Gastrocnemius medialis (tissue), 4 donors: ENCODE measurements around the gene FOXL2NB. TPM values are rescaled to one million over a fixed set of nuclear protein-coding genes. Genes with fewer than 3 reads are reported as not detected.

Experiments used
- ATAC-seq, 2 donors: fragments of 150-250 bp; one replicate each; pipeline ENCODE4 v1.9.1; 2016
- DNase-seq, 2 donors: peaks; one replicate each; pipeline ENCODE4 v3.0.0-alpha.2; 2019
- H3K27ac ChIP-seq, 4 donors: fragments of 200-600 bp; sonication (generic); 1 replicate in 1 of 4; 2 replicates in 3 of 4; pipeline ENCODE4 v1.5.1; 2016 to 2018; ENCODE audit warnings: mild to moderate bottlenecking in 2 of 4, moderate library complexity in 1 of 4
- H3K27me3 ChIP-seq, 3 donors: fragments of 200-600 bp; sonication (generic) in 2 of 3; 1 replicate in 1 of 3; 2 replicates in 2 of 3; pipeline versions ENCODE4 v1.5.1 to v1.6.0; 2016 to 2019; ENCODE audit warnings: mild to moderate bottlenecking in 1 of 3, moderate library complexity in 1 of 3
- H3K36me3 ChIP-seq, 2 donors: fragments of 200-600 bp; sonication (generic) in 1 of 2; one replicate each; pipeline ENCODE4 v1.5.1; 2017 to 2018
- H3K4me1 ChIP-seq, 2 donors: fragments of 200-600 bp; sonication (generic) in 1 of 2; one replicate each; pipeline ENCODE4 v1.5.1; 2016 to 2017; ENCODE audit warnings: mild to moderate bottlenecking in 2 of 2
- H3K4me3 ChIP-seq, 4 donors: fragments of 200-600 bp; sonication (generic) in 3 of 4; 1 replicate in 1 of 4; 2 replicates in 3 of 4; pipeline ENCODE4 v1.5.1; 2016 to 2019; ENCODE audit warnings: mild to moderate bottlenecking in 2 of 4
- H3K9me3 ChIP-seq, 3 donors: fragments of 200-600 bp; sonication (generic) in 2 of 3; 1 replicate in 1 of 3; 2 replicates in 2 of 3; pipeline ENCODE4 v1.5.1; 2016 to 2019
- CTCF ChIP-seq, 5 experiments: fragments of 450-650 bp in 3 of 5; fragments of 200-600 bp in 2 of 5; sonication (generic) in 2 of 5; IDR thresholded peaks in 4 of 5; conservative IDR thresholded peaks in 1 of 5; 1 replicate in 4 of 5; 2 replicates in 1 of 5; pipeline ENCODE4 v1.5.1; 2016 to 2019; ENCODE audit warnings: antibody characterized with exemption in 5 of 5, mild to moderate bottlenecking in 3 of 5, moderate library complexity in 3 of 5
- POLR2A ChIP-seq, 2 donors: fragments of 450-650 bp; IDR thresholded peaks; one replicate each; pipeline ENCODE4 v1.6.1; 2017; ENCODE audit warnings: antibody characterized with exemption in 2 of 2, mild to moderate bottlenecking in 2 of 2, moderate library complexity in 2 of 2
- in situ Hi-C, 4 donors: fragments of 200-750 bp; cut with MboI; loops; one replicate each; pipeline versions ENCODE4 v1.15.0 to v1.8.0; 2017; ENCODE audit warnings: low sequenced_read_pairs in 4 of 4
- intact Hi-C: fragments of 100-400 bp; cut with DNase I; formaldehyde crosslinking; loops from one replicate; pipeline ENCODE4 v1.15.1; 2023; ENCODE audit warnings: low total_unique reads
- total RNA-seq, 4 donors: library from RNA; depleted of rRNA; stranded (reverse); fragments of >200 nt; gene quantifications; one replicate each; pipeline versions ENCODE4 v1.1.0 to v1.2.3, GENCODE V29; 2016

FOXL2NB gene
- total RNA-seq, 4 donors from 2014 or later, result not detected

- H3K36me3 ChIP-seq, result no peaks in the 10 kb centered on the region
- no peaks in the 10 kb centered on the region for H3K4me1 ChIP-seq
- H3K27ac ChIP-seq, result no peak overlapping the region
- no peak for TF ChIP-seq POLR2A (IDR thresholded peaks at IDR 0.05)
- no peak for TF ChIP-seq CTCF (IDR thresholded peaks at IDR 0.05 in 4 of 5, conservative IDR thresholded peaks at IDR 0.05 in 1 of 5)
- no peaks in the 10 kb centered on the region for H3K27me3 ChIP-seq
- no peak overlapping the region for H3K4me3 ChIP-seq
- ATAC-seq (no peak), DNase-seq (no peak)
- in situ Hi-C loops (no loop called here), intact Hi-C loops (no loop called here)
- H3K9me3 ChIP-seq, result no peaks in the 10 kb centered on the region
These were observed 28.3 kb downstream of the FOXL2NB start for GRCh38 chr3:138975351-138975750.

DNA sequence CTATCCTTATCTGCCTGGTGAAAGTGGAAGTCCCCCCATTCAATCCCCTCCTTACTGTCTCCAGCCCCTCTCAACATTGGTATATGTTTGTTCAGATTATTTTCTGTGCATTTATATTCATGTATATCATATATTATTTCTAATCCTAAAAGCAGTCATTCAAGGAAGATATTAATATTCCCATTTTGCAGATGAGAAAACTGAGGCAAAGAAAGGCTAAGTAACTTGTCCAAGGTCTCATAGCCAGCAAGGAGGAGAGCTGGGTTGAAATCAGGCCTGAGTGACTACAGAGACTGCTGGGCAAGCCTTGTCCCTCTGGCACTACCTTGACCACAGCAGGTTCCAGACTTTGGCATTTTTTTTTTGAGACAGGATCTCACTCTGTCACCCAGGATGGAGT lies 29.0 kb downstream of the FOXL2NB start:
- in situ Hi-C loops, result no loop called here
- no peaks in the 10 kb centered on the region for H3K9me3 ChIP-seq

GRCh38 chr3:138984816-138985215 lies 37.8 kb downstream of the FOXL2NB start:
- DNase-seq (no peak), ATAC-seq (no peak)
- in situ Hi-C loops, result no loop called here
- Histone ChIP-seq H3K27me3 (no peaks in the 10 kb centered on the region), H3K36me3 (no peaks in the 10 kb centered on the region), H3K4me3 (no peak overlapping the region), H3K4me1 (no peaks in the 10 kb centered on the region), H3K9me3 (no peaks in the 10 kb centered on the region), H3K27ac (no peak overlapping the region)
- no peak for TF ChIP-seq POLR2A (IDR thresholded peaks at IDR 0.05)
- TF ChIP-seq CTCF (IDR thresholded peaks at IDR 0.05 in 4 of 5, conservative IDR thresholded peaks at IDR 0.05 in 1 of 5), result no peak
- intact Hi-C loops, result no loop called here

More for the DNA sequence above, 29.0 kb downstream of the FOXL2NB start:
- Histone ChIP-seq H3K36me3 (no peaks in the 10 kb centered on the region), H3K27me3 (no peaks in the 10 kb centered on the region), H3K4me3 (no peak overlapping the region), H3K4me1 (no peaks in the 10 kb centered on the region), H3K27ac (no peak overlapping the region)
- ATAC-seq (no peak), DNase-seq (no peak)
- TF ChIP-seq POLR2A (IDR thresholded peaks at IDR 0.05) (no peak), CTCF (IDR thresholded peaks at IDR 0.05 in 4 of 5, conservative IDR thresholded peaks at IDR 0.05 in 1 of 5) (no peak)
- intact Hi-C loops, result no loop called here

DNA sequence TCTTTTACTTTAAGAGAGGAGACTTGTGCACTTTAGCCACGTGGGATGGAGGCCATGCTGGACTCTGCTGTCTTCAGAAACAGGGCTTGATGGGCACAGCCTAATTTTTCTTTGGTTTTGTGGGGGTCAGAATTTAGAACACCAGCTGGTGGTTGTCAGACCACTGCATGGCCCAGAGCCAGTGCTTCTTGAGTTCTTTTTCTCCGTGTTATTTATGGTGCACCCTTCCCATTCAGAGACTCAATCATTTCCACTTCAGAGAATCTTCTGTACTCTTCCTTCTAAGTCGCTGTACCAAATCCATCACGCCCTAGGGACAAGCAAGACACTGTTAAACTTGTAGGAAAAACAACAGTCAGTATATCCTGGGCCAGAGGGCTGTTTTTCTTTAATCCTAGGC lies 38.9 kb downstream of the FOXL2NB start:
- H3K27ac ChIP-seq, result no peak overlapping the region
- H3K27me3 ChIP-seq, result no peaks in the 10 kb centered on the region
- DNase-seq (no peak), ATAC-seq (no peak)
- H3K4me3 ChIP-seq, result no peak overlapping the region
- H3K9me3 ChIP-seq, result no peaks in the 10 kb centered on the region
- in situ Hi-C loops (no loop called here), intact Hi-C loops (no loop called here)
- no peaks in the 10 kb centered on the region for H3K4me1 ChIP-seq
- TF ChIP-seq CTCF (IDR thresholded peaks at IDR 0.05 in 4 of 5, conservative IDR thresholded peaks at IDR 0.05 in 1 of 5) (no peak), POLR2A (IDR thresholded peaks at IDR 0.05) (no peak)
- no peaks in the 10 kb centered on the region for H3K36me3 ChIP-seq

DNA sequence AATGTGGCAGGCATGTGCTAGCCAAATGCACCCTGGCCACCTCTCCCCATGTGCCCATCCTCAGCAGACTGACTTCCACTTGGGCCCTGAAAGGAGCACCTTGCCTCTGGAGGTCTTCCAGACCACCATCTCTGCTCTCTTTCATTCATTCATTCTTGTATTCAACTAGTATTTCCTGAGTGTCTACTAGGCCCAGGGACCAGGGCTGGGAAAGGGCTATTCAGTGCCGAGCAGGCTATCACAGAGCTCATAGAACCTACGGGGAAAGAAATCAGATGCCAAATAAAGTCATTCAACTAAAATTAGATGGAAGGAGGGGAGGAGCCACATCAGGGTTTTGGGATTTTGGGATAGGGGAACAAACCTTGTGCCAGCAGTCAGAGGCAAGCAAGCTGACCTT lies 40.2 kb downstream of the FOXL2NB start:
- Histone ChIP-seq H3K36me3 (no peaks in the 10 kb centered on the region), H3K27ac (no peak overlapping the region), H3K9me3 (no peaks in the 10 kb centered on the region), H3K4me3 (no peak overlapping the region), H3K4me1 (no peaks in the 10 kb centered on the region), H3K27me3 (no peaks in the 10 kb centered on the region)
- no peak for ATAC-seq
- intact Hi-C loops (no loop called here), in situ Hi-C loops (no loop called here)
- TF ChIP-seq CTCF (IDR thresholded peaks at IDR 0.05 in 4 of 5, conservative IDR thresholded peaks at IDR 0.05 in 1 of 5) (no peak), POLR2A (IDR thresholded peaks at IDR 0.05) (no peak)
- no peak for DNase-seq
